PFSK-1 (cell line): Measurements from ENCODE around the gene HTRA2.
A peak's percentile ranks its signal among the peaks of the same experiment; 100 is the strongest.

Experiments
- FOXP2 ChIP-seq: optimal IDR thresholded peaks from 2 replicates; pipeline ENCODE3; 2011; ENCODE audit warnings: borderline replicate concordance, control low read depth, inconsistent platforms; ENCODE audit not compliant: insufficient read depth; ENCODE audit errors: extremely low read length, extremely low read depth
- POLR2AphosphoS5 ChIP-seq: IDR thresholded peaks from 2 replicates; pipeline ENCODE4 v1.6.1; 2012; ENCODE audit warnings: low read depth, mild to moderate bottlenecking, control low read depth, low read length, moderate library complexity
- REST ChIP-seq, 2 experiments: IDR thresholded peaks; 2 replicates each; pipeline versions ENCODE4 v1.6.1 to v1.8.0; 2011 to 2012; ENCODE audit warnings: low read depth in 2 of 2, low read length in 2 of 2, control low read depth in 1 of 2, inconsistent platforms in 1 of 2, mild to moderate bottlenecking in 1 of 2, moderate library complexity in 1 of 2; ENCODE audit not compliant: insufficient read depth in 1 of 2
- SIN3A ChIP-seq: IDR thresholded peaks from 2 replicates; pipeline ENCODE4 v1.6.1; 2012; ENCODE audit warnings: mild to moderate bottlenecking, low read length, moderate library complexity, borderline replicate concordance; ENCODE audit not compliant: insufficient read depth
- TAF1 ChIP-seq: IDR thresholded peaks from 2 replicates; pipeline ENCODE4 v1.6.1; 2012; ENCODE audit warnings: low read length, control low read depth, borderline replicate concordance; ENCODE audit not compliant: insufficient read depth

The HTRA2 gene

GRCh38 chr2:74577448-74577847 lies 47.7 kb downstream of the HTRA2 start:
- TF ChIP-seq TAF1: no peak
- no peak for TF ChIP-seq REST (IDR thresholded peaks at IDR 0.05; ENCODE audit: insufficient read depth in 1 of 2, low read depth in 2 of 2, low read length in 2 of 2)
- no peak for TF ChIP-seq FOXP2
- TF ChIP-seq POLR2AphosphoS5: 0 out of 2 replicates have a peak, but pooled peaks have one; percentile 43
- TF ChIP-seq SIN3A: no peak

- TF ChIP-seq POLR2AphosphoS5: no peak
- no peak for TF ChIP-seq REST (IDR thresholded peaks at IDR 0.05; ENCODE audit: insufficient read depth in 1 of 2, low read depth in 2 of 2, low read length in 2 of 2)
- no peak for TF ChIP-seq FOXP2
- TF ChIP-seq TAF1: no peak
- no peak for TF ChIP-seq SIN3A
Measured at GRCh38 chr2:74578408-74578807, 48.7 kb downstream of the HTRA2 start.

GRCh38 chr2:74581463-74581862 lies 51.7 kb downstream of the HTRA2 start:
- no peak for TF ChIP-seq POLR2AphosphoS5
- TF ChIP-seq SIN3A: no peak
- no peak for TF ChIP-seq REST (IDR thresholded peaks at IDR 0.05; ENCODE audit: insufficient read depth in 1 of 2, low read depth in 2 of 2, low read length in 2 of 2)
- TF ChIP-seq FOXP2: no peak
- TF ChIP-seq TAF1: no peak

GRCh38 chr2:74582184-74582583 lies 52.5 kb downstream of the HTRA2 start:
- TF ChIP-seq POLR2AphosphoS5 (no peak), TAF1 (no peak), FOXP2 (no peak), REST (IDR thresholded peaks at IDR 0.05; ENCODE audit: insufficient read depth in 1 of 2, low read depth in 2 of 2, low read length in 2 of 2) (no peak), SIN3A (no peak)
